NCI-H2227 (cell line): ENCODE data around the gene ANKRD55.
"Not testable (repeated sequence)": the region's sequence is repeated elsewhere in the genome, so short reads cannot be mapped to it uniquely, and the experiment has no call there.

Experiments
- DNase-seq: peaks from one replicate; lab custom pipeline; 2025; ENCODE audit not compliant: unreplicated experiment; lab: John Stamatoyannopoulos, UW

The ANKRD55 gene

DNA sequence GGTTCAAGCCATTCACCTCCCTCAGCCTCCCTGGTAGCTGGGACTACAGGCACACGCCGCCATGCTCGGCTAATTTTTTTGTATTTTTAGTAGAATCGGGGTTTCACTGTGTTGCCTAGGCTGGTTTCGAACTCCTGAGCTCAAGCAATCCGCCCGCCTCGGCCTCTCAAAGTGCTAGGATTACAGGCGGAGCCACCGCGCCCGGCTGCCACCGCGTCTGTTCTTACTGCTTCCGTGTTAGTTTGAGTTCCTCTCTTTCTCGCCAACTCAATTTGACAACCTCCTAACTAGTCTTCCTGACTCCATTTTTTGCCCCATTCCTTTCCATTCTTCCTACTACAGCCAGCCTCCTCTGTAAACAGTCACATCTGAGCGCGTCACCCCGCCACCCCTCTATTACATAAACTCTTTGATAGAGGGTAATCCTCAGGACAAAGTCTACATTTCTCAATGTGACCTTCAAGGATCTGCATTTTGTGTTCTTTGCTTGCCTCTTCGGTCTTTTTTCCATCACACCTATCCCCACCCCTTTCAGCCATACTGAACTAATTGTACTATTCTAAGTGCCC is 149.8 kb downstream of the ANKRD55 start:
- no peak for DNase-seq

DNA sequence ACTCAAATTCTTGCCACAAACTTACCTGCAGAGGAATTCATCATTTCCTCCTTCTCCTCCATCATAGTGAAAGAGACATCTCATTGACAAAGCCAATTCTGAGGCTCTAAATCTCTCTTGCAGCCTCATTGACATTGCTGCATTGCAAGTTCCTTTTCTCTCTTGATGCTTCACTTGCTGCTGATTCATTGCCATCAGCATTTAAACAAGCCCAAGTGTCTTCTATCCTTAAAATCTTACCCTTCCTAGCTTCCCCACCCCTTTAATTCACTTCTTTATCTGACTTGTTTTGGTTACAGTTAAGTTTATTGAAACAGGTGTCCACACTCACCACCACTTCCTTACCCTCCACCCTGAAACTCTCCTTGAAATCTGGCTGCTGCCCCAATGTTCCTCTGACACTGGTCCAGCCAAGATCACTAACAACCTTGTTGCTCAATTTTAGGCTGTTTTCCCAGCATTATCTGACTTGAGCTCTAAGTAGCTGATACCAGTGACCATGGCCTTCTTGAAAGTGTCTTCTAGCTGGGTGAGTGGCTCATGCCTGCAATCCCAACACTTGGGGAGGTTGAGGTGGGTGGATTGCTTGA is 152.0 kb downstream of the ANKRD55 start:
- DNase-seq = not testable (repeated sequence)

DNA sequence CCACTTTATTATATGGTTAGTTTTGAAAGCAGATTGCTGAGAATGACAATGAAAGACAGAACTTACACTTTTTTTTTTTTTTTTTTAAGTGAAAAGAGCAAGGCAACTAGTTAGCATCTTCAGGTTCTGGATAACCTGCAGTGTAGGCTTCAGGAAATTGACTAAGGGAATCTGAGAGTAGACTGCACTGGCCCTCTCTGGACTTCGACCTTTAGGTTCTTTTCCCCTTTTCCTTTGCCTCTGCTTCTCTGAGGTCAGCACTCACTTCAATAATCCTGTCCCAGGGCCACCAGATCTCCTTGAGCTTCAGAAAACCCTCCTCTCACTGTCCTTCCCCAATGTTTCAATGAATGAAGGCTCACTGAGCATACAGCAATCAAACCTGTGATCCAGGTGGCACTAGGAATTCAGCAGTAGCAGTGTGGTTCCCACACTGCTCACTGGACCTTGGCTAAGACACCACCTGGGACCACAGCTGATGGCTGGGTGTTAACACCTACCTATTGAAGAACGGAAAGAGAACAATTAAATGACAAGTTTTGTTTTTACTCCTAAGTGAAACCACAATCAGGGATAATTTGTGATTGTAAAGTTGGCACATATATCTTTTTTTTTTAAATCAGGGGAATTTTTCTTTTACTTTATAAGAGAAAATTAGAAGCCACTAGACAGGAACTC is 152.6 kb downstream of the ANKRD55 start:
- no peak for DNase-seq

DNA sequence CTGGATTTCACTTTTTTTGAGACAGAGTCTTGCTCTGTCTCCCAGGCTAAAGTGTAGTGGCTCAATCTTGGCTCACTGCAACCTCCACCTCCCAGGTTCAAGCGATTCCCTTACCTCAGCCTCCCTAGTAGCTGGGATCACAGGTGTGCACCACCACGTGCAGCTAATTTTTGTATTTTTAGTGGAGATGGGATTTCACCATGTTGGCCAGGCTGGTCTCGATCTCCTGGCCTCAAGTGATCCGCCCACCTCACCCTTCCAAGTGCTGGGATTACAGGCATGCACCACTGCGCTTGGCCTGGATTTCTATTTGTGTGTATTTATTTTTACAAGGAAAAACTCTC is 154.0 kb downstream of the ANKRD55 start:
- not testable (repeated sequence) for DNase-seq

DNA sequence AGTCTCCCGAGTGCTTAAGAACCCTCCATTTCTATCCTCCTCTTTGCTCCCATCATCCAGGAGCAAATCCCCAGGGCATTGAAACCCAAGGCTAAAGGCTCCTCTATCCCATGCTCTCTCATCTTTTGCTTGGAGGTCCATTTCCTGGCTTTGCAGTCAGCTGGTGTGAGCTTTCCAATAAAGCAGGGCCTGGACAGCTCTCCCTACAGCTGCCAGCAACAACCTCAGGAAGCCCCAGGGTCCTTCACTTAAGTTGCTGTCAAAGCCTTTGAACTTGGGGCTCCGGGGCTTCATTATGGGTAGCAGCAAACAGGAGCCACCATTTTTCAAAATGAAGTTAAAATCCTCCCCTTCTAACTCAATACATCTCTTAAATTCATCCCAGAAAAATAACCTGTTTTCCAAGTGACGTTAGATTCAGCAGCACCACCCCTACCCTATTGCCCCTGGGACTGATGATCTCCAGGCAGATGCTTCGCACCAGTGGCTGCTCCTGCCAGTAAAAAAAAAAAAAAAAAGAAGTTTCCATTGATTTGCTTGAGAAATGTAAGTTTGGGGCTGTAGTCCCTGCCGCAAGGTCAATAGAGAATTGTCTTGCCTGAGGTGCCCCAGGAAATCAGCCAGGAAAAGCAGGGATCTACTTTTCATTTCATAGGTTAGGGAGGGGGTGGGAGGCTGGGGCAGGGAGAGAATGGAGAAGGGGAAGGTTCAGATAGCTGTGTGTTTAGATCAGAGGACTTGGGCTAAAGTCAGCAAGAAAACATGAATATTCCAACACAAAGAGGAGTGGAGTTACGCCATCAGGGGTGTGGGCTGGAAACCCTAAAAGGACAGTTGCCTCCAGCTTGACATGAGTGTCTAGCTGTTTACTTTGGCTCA is 154.6 kb downstream of the ANKRD55 start:
- no peak for DNase-seq

DNA sequence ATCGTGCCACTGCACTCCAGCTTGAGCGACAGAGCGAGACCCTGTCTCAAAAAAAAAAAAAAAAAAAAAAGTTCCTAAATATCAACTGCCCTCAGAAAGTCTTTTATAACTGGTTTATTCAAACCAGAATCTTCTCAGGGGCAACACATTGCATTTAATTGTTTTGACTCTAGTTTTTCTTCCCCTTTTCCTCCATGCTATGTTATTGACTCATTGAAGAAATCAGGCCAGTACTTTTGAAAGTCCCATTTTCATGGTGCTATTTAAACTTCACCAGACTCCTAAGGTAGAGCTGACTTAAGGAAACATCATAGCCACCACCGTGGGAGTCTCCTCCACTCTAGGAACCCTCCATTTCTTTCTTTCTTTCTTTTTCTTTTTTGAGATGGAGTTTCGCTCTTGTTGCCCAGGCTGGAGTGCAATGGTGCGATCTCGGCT is 155.3 kb downstream of the ANKRD55 start:
- DNase-seq = no peak

DNA sequence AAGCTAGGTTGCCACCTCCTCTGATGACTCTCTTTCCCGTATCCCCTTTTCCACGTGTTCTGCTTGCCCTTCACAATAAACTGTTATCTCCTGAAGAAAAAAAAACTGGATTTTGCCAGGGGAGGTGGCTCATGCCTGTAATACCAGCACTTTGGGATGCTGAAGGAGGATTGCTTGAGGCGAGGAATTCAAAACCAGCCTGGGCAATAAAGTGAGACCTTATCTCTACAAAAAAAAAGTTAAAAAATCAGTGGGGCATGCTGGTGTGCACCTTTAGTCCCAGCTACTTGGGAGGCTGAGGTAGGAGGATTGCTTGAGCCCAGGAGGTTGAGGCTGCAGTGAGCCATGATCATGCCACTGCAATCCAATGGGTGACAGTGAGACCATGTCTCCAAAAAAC is 156.6 kb downstream of the ANKRD55 start:
- no peak for DNase-seq

DNA sequence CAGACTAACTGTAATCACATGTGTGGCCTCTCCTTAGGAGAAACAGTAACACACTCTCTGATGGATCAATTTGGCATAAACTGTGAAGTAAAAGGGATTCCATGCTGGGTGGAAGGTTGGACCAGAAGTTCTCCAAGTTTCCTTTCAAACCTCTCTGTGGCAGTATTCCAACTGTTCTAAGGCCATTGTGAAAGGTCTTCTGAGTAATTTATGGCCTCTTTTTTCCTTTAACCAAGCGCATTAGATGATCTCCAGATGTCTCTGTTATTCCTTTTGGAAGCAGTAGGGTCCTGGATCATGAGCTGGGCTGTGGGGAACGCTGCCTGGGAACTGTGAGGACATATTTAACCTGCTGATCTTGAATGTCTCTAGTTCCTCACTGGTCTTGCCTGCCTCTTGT is 157.8 kb downstream of the ANKRD55 start:
- no peak for DNase-seq

DNA sequence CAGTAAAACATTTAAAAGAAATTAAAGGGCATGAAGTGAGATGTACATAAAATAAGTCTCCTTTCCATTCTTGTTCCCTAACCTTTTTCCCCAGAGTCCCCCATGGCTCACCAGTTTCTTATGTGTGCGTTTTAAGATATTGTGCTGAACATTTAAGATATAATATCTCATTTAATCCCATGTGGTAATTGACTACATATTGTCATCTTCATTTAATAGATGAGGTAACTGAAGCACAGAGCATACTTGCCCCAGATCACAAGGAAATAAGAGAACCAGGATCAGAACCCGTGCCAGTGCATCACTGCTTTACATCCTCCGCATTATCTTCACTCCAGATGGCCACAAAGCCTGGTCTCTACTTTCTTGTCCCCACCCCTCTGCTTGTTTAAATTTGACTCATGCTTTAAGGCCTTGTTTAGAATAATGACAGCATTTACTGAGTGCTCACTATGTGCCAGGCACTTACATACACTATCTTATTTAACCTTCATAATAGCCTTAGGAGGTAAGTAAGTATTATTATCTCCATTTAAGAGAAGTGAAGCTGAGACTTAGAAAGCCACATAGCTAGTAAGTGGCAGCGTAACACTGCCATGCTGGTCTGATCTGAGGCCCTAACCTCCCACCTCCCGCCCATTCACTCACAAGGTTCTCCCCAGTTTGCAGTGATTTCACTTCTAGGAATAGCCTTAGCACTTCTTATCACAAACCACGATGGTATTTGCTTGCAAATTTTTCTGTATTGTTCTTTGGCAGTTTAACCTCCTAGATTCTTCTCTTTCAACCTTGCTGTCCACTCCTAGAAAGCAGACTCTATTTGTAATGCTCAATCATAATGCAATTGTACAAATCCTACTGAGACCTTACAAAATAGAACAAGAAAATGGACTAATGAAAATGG is 160.0 kb downstream of the ANKRD55 start:
- DNase-seq = no peak

DNA sequence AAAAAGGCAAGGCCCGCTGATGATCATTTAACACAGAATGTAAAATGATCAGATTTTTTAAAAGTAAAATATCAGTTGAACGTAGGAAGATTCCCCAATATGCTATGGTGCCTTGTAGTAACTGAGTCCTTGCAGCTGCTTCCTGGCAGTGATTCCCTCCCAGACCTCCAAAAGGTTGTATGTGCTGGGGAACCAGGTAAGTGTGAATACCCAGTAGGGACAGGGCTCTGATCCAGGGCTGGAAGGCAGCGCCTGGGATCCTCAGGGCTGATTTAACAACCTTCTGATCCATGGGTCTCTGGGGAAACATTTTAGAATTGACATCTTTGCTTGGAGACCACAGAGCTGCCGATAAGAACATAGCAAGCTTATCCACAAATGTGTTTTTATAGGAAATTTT is 161.7 kb downstream of the ANKRD55 start:
- no peak for DNase-seq

DNA sequence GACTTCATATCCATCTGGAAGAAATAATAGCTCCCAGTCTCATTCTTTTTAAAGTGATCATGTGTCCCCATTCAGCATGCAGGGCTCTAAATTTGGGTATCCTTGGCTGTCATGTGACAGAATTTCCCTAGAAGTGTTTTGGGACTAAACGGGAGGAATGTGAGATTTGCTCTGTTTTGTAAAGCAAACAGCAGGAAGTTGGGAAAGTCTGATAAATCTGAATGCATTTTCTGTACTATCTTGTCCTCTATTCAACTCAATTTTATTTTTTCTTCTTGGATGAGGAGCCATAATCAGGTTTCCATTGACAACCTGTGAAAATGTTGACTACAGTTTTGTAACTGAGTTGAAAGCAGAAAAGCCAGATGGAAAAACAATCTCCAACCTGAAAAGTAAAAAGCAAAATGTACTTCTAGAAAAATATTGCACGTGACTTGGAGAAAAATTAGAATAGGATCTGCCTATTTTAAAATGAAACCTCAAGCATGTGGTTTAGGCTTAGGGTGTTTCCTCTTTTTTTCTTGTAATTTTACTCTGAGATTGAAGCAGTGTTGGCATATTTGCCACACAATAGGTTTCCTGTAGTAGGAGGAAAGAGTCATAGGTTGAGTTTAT is 162.2 kb downstream of the ANKRD55 start:
- no peak for DNase-seq

DNA sequence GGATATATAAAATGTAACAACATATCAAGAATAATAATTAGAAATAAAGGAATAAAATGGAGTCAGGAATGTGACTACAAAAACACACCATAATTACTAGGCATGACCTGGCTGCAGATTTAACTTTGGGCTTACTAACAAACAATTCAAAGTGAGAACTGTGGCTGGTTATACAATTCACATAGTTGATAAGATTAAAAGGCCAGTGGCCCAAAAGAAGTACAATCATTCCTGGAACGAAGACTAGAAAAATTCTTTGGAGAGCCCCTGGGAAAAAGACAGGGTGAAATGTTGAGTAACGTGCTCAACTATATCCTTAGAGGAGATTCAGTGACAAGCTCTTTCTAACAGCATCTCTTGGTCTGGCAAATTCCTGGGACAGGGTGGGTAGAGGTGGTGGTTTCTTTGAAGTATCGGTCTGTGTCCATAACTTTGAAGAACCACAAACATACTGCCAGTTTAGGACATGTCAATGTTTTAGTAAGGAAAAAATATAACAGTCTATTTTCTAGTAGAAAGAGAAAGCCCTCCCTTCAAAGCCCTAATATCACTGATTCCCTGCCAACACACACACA is 163.4 kb downstream of the ANKRD55 start:
- no peak for DNase-seq

DNA sequence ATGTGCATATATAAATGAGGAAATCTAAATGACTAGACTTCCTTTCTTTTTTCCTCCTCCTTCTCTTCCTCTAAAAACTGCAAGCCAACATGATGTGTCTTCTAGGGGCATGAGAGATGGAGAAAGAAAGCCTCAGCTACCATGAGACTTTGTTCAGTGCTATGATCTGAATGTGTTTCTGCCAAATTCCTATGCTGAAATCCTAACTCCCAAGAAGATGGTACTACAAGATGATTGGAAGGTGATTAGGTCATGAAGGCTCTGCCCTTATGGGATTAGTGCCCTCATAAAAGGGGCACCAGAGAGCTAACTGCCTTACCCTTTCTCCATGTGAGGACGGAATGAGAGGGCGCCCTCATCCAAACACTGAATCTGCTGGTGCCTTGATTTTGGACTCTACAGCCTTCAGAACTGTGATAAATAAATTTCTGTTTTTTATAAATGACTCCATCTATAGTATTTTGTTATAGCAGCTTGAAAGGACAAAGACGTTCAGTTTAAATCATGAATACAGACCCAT is 166.1 kb downstream of the ANKRD55 start:
- DNase-seq = no peak

DNA sequence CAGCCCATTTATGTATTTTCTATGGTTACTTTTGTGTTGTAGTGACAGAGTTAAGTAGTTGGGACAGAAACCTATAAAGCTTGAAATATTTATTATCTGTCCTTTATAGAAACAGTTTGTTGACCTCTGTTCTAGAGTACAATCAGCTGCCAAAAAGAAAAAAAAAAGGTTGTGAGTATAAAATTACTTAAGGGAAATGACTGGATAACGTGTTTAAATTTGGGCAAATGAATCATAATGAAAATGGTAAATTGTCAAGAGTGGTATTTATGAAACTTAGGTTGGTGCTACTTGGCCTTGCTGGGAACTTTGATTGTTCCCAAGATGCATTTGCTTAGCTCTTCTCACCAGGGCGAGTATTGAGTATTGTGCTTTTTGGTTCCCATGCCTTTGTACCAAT is 168.1 kb downstream of the ANKRD55 start:
- no peak for DNase-seq

DNA sequence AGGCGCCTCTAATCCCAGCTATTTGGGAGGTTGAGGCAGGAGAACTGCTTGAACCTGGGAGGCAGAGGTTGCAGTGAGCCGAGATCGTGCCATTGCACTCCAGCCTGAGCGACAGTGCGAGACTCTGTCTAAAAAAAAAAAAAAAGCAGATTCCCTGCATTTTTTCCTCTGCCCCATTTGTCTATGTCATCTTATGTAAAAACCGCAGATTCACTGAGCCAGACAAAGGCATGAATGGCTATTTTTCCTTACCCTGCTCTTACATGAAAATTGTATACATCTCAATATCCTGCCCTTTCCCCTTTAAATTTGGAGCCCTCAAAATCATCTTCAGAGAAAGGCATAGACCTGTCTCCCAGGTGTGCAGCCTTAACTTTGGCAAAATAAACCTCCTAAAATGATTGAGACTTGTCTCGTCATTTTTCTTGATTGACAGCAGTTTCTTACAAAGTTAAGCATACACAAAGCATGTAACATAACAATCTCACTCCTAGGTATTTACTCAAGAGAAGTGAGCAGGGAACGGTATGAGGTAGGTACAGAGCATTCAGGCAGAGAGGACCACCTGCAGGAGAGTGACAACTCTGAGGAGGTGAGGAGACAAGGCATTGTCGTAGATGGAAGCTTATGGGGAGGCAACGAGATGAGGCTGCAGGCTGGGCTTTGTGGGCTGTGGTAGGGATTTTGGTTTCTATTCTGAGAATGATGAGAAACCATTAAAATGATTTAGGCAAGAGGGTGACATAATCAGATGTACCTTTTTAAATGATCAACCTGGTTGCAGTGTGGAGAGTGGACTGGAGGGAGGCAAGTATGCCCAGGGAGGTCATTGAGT is 172.6 kb downstream of the ANKRD55 start:
- DNase-seq = no peak

DNA sequence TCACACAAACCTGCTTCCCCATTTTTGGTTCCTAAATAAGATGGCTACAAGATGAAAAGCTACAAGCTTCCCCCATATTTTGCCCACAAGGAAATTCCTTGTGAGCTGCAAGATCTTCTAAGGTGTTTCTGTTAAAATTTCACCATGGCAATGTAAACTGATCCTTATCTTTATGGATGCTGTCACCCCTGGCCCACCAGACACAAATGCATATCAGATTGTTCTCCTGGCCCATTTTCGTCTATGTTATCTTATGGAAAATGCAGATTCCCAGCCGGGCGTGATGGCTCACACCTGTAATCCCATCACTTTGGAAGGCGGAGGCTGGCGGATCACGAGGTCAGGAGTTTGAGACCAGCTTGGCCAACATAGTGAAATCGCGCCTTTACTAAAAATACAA is 173.3 kb downstream of the ANKRD55 start:
- no peak for DNase-seq

DNA sequence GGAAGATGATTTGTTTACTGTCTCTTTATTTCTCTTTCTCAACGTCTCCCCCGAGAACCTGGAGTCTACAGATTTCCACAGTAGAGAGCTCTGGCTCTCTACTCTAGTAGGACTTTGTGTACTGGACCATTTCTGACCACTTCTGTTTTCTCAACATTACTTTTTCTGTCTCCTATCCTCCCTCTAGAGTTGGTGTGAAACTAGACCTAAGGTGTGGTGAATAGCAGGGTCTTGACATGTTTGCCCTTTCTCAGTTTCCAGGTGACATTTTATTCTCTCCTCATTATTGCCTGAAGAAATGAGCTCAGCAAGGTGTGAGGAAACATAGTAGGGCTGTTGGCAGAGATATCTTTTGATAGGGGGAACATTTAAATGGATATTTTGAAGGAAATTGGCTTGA is 176.3 kb downstream of the ANKRD55 start:
- no peak for DNase-seq

DNA sequence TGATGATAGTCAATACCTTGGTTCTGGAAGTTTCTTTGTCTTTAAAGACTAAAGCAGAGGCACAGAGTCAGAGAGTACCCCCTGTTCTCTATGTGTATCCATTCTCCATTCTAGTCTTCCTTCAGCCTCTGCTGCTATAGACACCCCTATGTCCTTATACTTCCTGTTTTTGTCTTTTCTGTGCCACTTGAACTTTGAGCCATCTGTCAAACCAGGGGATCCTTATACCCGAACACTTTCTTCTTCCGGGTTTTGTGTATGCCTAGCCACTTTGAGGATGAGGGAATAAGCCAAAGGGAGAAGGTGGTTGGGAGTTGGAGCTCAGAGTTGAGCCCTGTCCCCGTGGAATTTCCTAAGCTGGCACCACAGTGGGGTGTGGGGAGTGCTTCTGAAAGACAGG is 177.3 kb downstream of the ANKRD55 start:
- DNase-seq = no peak

DNA sequence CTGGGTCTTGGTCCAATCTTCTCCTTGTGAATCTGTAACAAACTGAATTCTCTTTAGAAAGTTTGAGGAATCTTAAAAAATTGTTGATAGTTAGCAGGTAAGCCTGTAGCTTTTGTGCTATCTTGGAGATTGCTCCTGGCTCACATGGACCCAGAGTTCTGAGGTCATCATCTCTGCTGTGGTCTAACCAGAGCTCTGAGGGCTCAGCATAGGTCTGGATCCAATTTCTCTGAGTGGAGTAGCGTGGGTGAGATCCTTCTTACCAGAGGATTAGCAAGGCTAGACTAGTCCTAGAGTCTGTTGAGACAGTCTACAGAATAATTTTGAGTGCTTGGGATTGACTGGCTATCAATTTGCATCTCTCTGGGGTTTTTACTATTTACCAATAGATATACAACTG is 177.8 kb downstream of the ANKRD55 start:
- DNase-seq = no peak
